ENCODE measurements around the gene TTC13.

Gene TTC13

GRCh38 chr1:230971771-230972170 is 6.9 kb downstream of the TTC13 start:
- DNase-seq (ENCODE audit: low read depth): no peak
- TF ChIP-seq CTCF (IDR thresholded peaks at IDR 0.05; ENCODE audit: control insufficient read depth, extremely low read depth, insufficient read depth): no peak
- no peak overlapping the region for H3K4me3 ChIP-seq (ENCODE audit: low read depth, low read length)

- TF ChIP-seq CTCF (IDR thresholded peaks at IDR 0.05; ENCODE audit: control insufficient read depth, extremely low read depth, insufficient read depth): no peak
- H3K4me3 ChIP-seq (ENCODE audit: low read depth, low read length): no peak overlapping the region
Measured at GRCh38 chr1:230970432-230970831, 8.2 kb downstream of the TTC13 start.

GRCh38 chr1:230966358-230966873 is 12.2 kb downstream of the TTC13 start:
- no peak for TF ChIP-seq CTCF (IDR thresholded peaks at IDR 0.05; ENCODE audit: control insufficient read depth, extremely low read depth, insufficient read depth)
- DNase-seq (ENCODE audit: low read depth): peak; percentile 34
- H3K4me3 ChIP-seq (ENCODE audit: low read depth, low read length): no peak overlapping the region

More at GRCh38 chr1:230970432-230970831, 8.2 kb downstream of the TTC13 start:
- no peak for DNase-seq (ENCODE audit: low read depth)

GRCh38 chr1:230965535-230965934 is 13.1 kb downstream of the TTC13 start:
- no peak for TF ChIP-seq CTCF (IDR thresholded peaks at IDR 0.05; ENCODE audit: control insufficient read depth, extremely low read depth, insufficient read depth)
- H3K4me3 ChIP-seq (ENCODE audit: low read depth, low read length): no peak overlapping the region
- DNase-seq (ENCODE audit: low read depth): no peak

- TF ChIP-seq CTCF (IDR thresholded peaks at IDR 0.05; ENCODE audit: control insufficient read depth, extremely low read depth, insufficient read depth): no peak
- DNase-seq (ENCODE audit: low read depth): no peak
- H3K4me3 ChIP-seq (ENCODE audit: low read depth, low read length): no peak overlapping the region
Measured at GRCh38 chr1:230964896-230965295, 13.8 kb downstream of the TTC13 start.

- no peak for DNase-seq (ENCODE audit: low read depth)
- no peak for TF ChIP-seq CTCF (IDR thresholded peaks at IDR 0.05; ENCODE audit: control insufficient read depth, extremely low read depth, insufficient read depth)
- no peak overlapping the region for H3K4me3 ChIP-seq (ENCODE audit: low read depth, low read length)
Measured at GRCh38 chr1:230958370-230958769, 20.3 kb downstream of the TTC13 start.

GRCh38 chr1:230957580-230957989 is 21.1 kb downstream of the TTC13 start:
- TF ChIP-seq CTCF (IDR thresholded peaks at IDR 0.05; ENCODE audit: control insufficient read depth, extremely low read depth, insufficient read depth): no peak
- no peak overlapping the region for H3K4me3 ChIP-seq (ENCODE audit: low read depth, low read length)
- no peak for DNase-seq (ENCODE audit: low read depth)

Data from LNCaP clone FGC (cell line).